ENCODE data around the gene SPATC1L. TPM values are rescaled to one million over a fixed set of nuclear protein-coding genes. Genes with fewer than 3 reads are reported as not detected.
A peak's percentile ranks its signal among the peaks of the same experiment; 100 is the strongest.
"Not testable (repeated sequence)": the region's sequence is repeated elsewhere in the genome, so short reads cannot be mapped to it uniquely, and the experiment has no call there.

The SPATC1L gene
- total RNA-seq, 1 donor from 2014 or later: 27.5 TPM

DNA sequence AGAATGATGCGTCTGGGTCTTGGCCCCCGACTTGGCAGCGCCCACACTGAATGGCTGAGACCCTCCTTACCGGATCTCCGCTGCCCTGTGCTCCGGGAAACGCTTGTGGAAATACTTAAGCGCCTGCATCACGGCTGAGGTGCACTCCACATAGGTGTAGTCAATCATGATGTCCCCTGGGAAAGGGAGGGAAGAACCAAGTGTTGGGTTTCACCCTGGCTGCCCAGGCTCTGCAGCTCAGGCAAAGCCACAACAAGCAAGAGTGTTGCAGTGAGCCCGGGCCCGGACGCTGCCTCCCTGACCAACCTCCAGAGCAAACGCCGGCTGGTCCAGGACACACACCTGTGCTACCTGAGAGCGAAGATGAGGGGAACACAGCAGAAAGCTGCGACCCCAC lies 21.5 kb upstream of the SPATC1L start:
- Mint-ChIP-seq H3K4me1 (peaks cover 6% of the 10 kb centered on the region), H3K36me3 (ENCODE audit: low read depth) (peaks cover 13% of the 10 kb centered on the region), H3K27me3 (ENCODE audit: low read depth) (no peaks in the 10 kb centered on the region), H3K4me3 (no peak overlapping the region), H3K9me3 (no peaks in the 10 kb centered on the region), H3K27ac (ENCODE audit: unreplicated experiment) (no peak overlapping the region)
- TF ChIP-seq CTCF (conservative IDR thresholded peaks at IDR 0.05): no peak
- DNase-seq (ENCODE audit: low read depth, low spot score): no peak

GRCh38 chr21:46205166-46205565 lies 20.9 kb upstream of the SPATC1L start:
- H3K4me3 Mint-ChIP-seq: no peak overlapping the region
- no peaks in the 10 kb centered on the region for H3K9me3 Mint-ChIP-seq
- DNase-seq (ENCODE audit: low read depth, low spot score): no peak
- TF ChIP-seq CTCF (conservative IDR thresholded peaks at IDR 0.05): no peak
- H3K27me3 Mint-ChIP-seq (ENCODE audit: low read depth): no peaks in the 10 kb centered on the region
- no peak overlapping the region for H3K27ac Mint-ChIP-seq (ENCODE audit: unreplicated experiment)
- peaks cover 6% of the 10 kb centered on the region for H3K4me1 Mint-ChIP-seq
- peaks cover 19% of the 10 kb centered on the region for H3K36me3 Mint-ChIP-seq (ENCODE audit: low read depth)

GRCh38 chr21:46203203-46203600 lies 18.9 kb upstream of the SPATC1L start:
- no peak for DNase-seq (ENCODE audit: low read depth, low spot score)
- Mint-ChIP-seq H3K4me1 (peaks cover 6% of the 10 kb centered on the region), H3K9me3 (peaks cover 3% of the 10 kb centered on the region), H3K27ac (ENCODE audit: unreplicated experiment) (peak overlapping the region; percentile 85), H3K27me3 (ENCODE audit: low read depth) (no peaks in the 10 kb centered on the region), H3K4me3 (no peak overlapping the region), H3K36me3 (ENCODE audit: low read depth) (peaks cover 36% of the 10 kb centered on the region)
- no peak for TF ChIP-seq CTCF (conservative IDR thresholded peaks at IDR 0.05)

DNA sequence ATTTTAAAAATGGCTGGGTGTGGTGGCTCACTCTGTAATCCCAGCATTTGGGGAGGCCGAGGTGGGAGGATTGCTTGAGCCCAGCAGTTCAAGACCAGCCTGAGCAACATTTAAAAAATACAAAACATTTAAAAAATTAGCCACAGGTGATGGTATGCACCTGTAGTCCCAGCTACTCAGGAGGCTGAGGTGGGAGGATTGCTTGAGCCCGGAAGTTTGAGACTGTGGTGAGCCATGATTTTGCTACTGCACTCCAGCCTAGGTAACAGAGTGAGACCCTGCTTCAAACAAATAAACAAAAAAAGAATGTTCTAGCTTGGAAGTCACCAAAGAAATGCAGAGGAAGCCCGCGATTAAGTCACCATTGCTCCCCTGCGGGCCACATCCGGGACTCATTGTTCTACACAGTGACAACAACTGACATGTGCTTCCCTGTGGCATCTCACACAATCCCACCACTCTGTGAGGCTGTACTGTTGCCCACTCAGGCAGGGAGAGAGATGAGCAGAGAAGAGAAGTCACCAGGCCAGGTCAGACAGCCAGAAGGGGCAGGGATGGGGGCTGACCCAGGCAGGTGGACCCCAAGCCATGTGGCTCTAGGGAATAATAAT lies 18.4 kb upstream of the SPATC1L start:
- peaks cover 3% of the 10 kb centered on the region for H3K9me3 Mint-ChIP-seq
- H3K27ac Mint-ChIP-seq (ENCODE audit: unreplicated experiment): no peak overlapping the region
- DNase-seq (ENCODE audit: low read depth, low spot score): no peak
- H3K36me3 Mint-ChIP-seq (ENCODE audit: low read depth): peaks cover 32% of the 10 kb centered on the region
- no peak for TF ChIP-seq CTCF (conservative IDR thresholded peaks at IDR 0.05)
- no peak overlapping the region for H3K4me3 Mint-ChIP-seq
- no peaks in the 10 kb centered on the region for H3K27me3 Mint-ChIP-seq (ENCODE audit: low read depth)
- peaks cover 6% of the 10 kb centered on the region for H3K4me1 Mint-ChIP-seq

- not testable (repeated sequence) for H3K4me1 Mint-ChIP-seq; H3K27ac Mint-ChIP-seq (ENCODE audit: unreplicated experiment); H3K27me3 Mint-ChIP-seq (ENCODE audit: low read depth); H3K9me3 Mint-ChIP-seq; DNase-seq (ENCODE audit: low read depth, low spot score); H3K4me3 Mint-ChIP-seq
- H3K36me3 Mint-ChIP-seq (ENCODE audit: low read depth): peaks cover 35% of the 10 kb centered on the region
These were observed 16.9 kb upstream of the SPATC1L start for GRCh38 chr21:46200877-46201803.
